Parathyroid adenoma (tissue), 2 donors: ENCODE measurements around the gene C1orf174.

ENCODE experiments used
- H2AFZ ChIP-seq: fragments of 300-600 bp; sonication (generic); one replicate; pipeline ENCODE4 v1.7.0; 2017; ENCODE audit warnings: antibody characterized with exemption, mild to moderate bottlenecking
- H3K27ac ChIP-seq: fragments of 300-600 bp; sonication (generic); one replicate; pipeline ENCODE4 v1.7.0; 2017
- H3K27me3 ChIP-seq: fragments of 300-600 bp; sonication (generic); one replicate; pipeline ENCODE4 v1.7.0; 2017; ENCODE audit warnings: low read length; ENCODE audit not compliant: control insufficient read depth, insufficient read depth
- H3K36me3 ChIP-seq: fragments of 300-600 bp; sonication (generic); one replicate; pipeline ENCODE4 v1.7.0; 2017; ENCODE audit warnings: low read length; ENCODE audit not compliant: control insufficient read depth, insufficient read depth
- H3K4me1 ChIP-seq: fragments of 300-600 bp; sonication (generic); one replicate; pipeline ENCODE4 v1.7.0; 2017; ENCODE audit warnings: control low read depth
- H3K4me2 ChIP-seq: fragments of 300-600 bp; sonication (generic); one replicate; pipeline ENCODE4 v1.7.0; 2017; ENCODE audit warnings: low read length
- H3K4me3 ChIP-seq: fragments of 300-600 bp; sonication (generic); one replicate; pipeline ENCODE4 v1.7.0; 2017; ENCODE audit warnings: low read depth, low read length
- H3K79me2 ChIP-seq: fragments of 300-600 bp; sonication (generic); one replicate; pipeline ENCODE4 v1.7.0; 2017; ENCODE audit warnings: control low read depth
- H3K9ac ChIP-seq: fragments of 300-600 bp; sonication (generic); one replicate; pipeline ENCODE4 v1.7.0; 2017; ENCODE audit warnings: mild to moderate bottlenecking
- H3K9me3 ChIP-seq: fragments of 300-600 bp; sonication (generic); one replicate; pipeline ENCODE4 v1.7.0; 2017; ENCODE audit warnings: low read length; ENCODE audit not compliant: control insufficient read depth
- TF ChIP-seq, protein P1 (sequence below): fragments of 300-600 bp; sonication (generic); IDR thresholded peaks from one replicate; pipeline ENCODE4 v1.7.0; 2017; ENCODE audit warnings: antibody characterized with exemption, mild to moderate bottlenecking
- donor health status: primary hyperparathyroidism.

Gene C1orf174

DNA sequence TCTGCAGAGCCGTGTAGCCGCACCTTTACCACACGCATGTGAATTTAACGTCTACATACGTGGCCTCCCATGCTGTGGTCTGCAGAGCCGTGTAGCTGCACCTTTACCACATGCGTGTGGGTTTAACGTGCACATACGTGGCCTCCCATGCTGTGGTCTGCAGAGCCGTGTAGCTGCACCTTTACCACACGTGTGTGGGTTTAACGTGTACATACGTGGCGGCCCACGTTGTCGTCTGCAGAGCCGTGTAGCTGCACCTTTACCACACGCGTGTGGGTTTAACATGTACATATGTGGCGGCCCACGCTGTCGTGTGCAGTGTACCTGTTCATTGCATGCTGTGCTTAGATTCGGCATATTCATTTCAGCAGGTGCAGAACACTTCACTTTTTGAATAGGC, 25.3 kb downstream of the C1orf174 start:
- Histone ChIP-seq H3K79me2 (no peaks in the 10 kb centered on the region), H3K27me3 (no peaks in the 10 kb centered on the region), H3K36me3 (no peaks in the 10 kb centered on the region), H3K4me1 (no peaks in the 10 kb centered on the region), H3K4me3 (no peak overlapping the region), H2AFZ (no peak overlapping the region), H3K9me3 (no peaks in the 10 kb centered on the region), H3K9ac (no peak overlapping the region), H3K4me2 (no peak overlapping the region), H3K27ac (no peak overlapping the region)
- TF ChIP-seq, protein P1, sequence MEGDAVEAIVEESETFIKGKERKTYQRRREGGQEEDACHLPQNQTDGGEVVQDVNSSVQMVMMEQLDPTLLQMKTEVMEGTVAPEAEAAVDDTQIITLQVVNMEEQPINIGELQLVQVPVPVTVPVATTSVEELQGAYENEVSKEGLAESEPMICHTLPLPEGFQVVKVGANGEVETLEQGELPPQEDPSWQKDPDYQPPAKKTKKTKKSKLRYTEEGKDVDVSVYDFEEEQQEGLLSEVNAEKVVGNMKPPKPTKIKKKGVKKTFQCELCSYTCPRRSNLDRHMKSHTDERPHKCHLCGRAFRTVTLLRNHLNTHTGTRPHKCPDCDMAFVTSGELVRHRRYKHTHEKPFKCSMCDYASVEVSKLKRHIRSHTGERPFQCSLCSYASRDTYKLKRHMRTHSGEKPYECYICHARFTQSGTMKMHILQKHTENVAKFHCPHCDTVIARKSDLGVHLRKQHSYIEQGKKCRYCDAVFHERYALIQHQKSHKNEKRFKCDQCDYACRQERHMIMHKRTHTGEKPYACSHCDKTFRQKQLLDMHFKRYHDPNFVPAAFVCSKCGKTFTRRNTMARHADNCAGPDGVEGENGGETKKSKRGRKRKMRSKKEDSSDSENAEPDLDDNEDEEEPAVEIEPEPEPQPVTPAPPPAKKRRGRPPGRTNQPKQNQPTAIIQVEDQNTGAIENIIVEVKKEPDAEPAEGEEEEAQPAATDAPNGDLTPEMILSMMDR: no peak

DNA sequence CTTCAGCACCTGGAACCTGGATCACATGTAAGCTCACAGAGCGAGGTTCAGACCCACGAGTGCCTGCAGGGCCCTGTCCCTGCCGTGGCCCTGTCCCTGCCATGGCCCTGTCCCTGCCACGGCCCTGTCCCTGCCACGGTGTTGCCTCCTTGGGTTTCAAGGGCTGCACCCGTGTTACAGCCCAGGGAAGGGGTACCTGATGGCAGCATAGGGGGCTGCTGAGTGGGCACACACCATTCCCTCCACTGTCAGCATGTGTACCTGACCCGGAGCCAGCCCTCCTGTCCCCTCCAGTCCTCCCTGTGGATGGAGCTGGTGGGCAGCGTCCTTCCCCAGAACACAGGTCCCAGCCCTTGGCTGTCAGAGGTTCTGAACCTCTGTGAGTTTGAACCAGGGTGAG, 27.5 kb downstream of the C1orf174 start:
- TF ChIP-seq, protein P1: no peak
- Histone ChIP-seq H3K36me3 (no peaks in the 10 kb centered on the region), H3K9ac (no peak overlapping the region), H3K4me3 (no peak overlapping the region), H2AFZ (no peak overlapping the region), H3K79me2 (no peaks in the 10 kb centered on the region), H3K4me2 (no peak overlapping the region), H3K27me3 (no peaks in the 10 kb centered on the region), H3K4me1 (no peaks in the 10 kb centered on the region), H3K9me3 (no peaks in the 10 kb centered on the region), H3K27ac (no peak overlapping the region)

DNA sequence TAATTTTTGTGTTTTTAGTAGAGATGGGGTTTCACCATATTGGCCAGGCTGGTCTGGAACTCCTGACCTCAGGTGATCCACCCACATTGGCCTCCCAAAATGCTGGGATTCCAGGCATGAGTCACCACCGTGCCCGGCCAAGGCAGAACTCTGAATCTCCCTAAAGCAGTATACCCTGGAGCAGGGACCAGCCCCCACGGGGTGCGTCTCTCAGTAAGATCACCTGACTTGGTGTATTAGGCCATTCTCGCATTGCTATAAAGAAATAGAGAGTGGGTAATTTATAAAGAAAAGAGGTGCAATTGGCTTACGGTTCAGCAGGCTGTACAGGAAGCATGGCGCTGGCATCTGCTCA, 28.6 kb downstream of the C1orf174 start:
- H3K79me2 ChIP-seq: no peaks in the 10 kb centered on the region
- no peak overlapping the region for H3K4me2 ChIP-seq
- H3K27ac ChIP-seq: no peak overlapping the region
- TF ChIP-seq, protein P1: no peak
- no peak overlapping the region for H2AFZ ChIP-seq
- H3K4me3 ChIP-seq: no peak overlapping the region
- H3K27me3 ChIP-seq: no peaks in the 10 kb centered on the region
- no peaks in the 10 kb centered on the region for H3K36me3 ChIP-seq
- no peaks in the 10 kb centered on the region for H3K4me1 ChIP-seq
- H3K9ac ChIP-seq: no peak overlapping the region
- H3K9me3 ChIP-seq: no peaks in the 10 kb centered on the region

DNA sequence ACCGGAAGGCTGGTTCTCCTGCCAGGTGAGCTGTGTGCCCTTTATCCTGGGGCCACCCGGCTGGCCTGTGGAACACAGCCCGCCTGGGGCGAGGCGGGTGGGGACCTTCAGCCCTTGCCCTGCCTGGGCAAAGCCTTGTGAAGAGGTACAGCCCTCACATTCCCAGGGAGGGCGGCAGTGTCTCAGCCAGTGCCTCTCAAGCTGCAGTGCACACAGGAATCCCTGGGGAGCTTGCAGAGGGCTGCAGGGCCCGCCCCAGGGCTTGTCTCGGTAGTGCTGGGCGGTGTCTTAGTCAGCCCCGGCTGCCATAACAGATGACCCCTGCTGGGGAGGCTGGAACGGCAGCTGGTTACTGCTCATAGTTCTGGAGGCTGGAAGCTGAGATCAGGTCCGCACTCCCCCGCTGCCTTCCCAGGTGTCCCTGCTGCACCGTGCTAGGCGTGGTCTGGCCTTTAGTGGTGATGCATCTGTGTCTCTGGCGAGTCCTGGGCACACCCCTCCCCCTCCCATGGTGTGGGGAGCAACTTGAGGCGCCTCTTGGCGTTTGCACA, 30.2 kb downstream of the C1orf174 start:
- Histone ChIP-seq H3K27me3 (no peaks in the 10 kb centered on the region), H3K36me3 (no peaks in the 10 kb centered on the region), H3K4me3 (no peak overlapping the region), H2AFZ (no peak overlapping the region), H3K27ac (no peak overlapping the region), H3K4me1 (no peaks in the 10 kb centered on the region), H3K79me2 (no peaks in the 10 kb centered on the region), H3K9me3 (no peaks in the 10 kb centered on the region), H3K9ac (no peak overlapping the region), H3K4me2 (no peak overlapping the region)
- TF ChIP-seq, protein P1: no peak

DNA sequence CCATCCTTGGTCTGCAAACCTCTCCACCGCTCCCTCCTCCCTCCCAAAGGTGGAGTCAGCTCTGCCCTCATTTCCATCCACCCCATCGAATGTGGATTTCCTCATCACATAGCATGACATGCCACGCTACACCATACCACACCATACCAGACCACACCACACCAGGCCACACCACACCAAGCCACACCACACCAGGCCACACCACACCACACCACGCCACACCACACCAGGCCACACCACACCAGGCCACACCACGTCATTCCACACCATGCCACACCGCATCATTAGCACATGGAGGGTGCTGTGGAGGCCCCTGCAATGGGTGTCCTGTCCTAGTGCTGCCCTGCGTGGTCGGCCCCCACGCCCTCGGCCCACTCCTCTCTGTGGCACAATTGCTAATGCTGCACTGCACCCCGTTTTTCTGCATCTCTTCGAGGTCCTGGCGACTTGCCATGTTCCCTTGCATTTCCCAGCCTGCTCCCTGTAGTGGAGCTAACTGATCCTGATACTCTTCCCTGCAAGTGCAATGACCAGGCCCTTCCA, 31.5 kb downstream of the C1orf174 start:
- Histone ChIP-seq H2AFZ (no peak overlapping the region), H3K79me2 (no peaks in the 10 kb centered on the region), H3K27me3 (no peaks in the 10 kb centered on the region), H3K4me2 (no peak overlapping the region), H3K9me3 (no peaks in the 10 kb centered on the region), H3K9ac (no peak overlapping the region), H3K27ac (no peak overlapping the region), H3K36me3 (no peaks in the 10 kb centered on the region), H3K4me1 (no peaks in the 10 kb centered on the region), H3K4me3 (no peak overlapping the region)
- TF ChIP-seq, protein P1: no peak
